Suprapubic skin (tissue), 4 donors: ENCODE measurements around the gene DTNB.

Experiments used
- CTCF ChIP-seq, 2 donors: fragments of 200-600 bp in 1 of 2; fragments of 450-650 bp in 1 of 2; sonication (generic) in 1 of 2; IDR thresholded peaks; one replicate each; pipeline ENCODE4 v1.5.1; 2016 to 2019; ENCODE audit warnings: antibody characterized with exemption in 2 of 2, mild to moderate bottlenecking in 1 of 2, moderate library complexity in 1 of 2
- EP300 ChIP-seq: sonication (generic); formaldehyde crosslinking; IDR thresholded peaks from one replicate; pipeline ENCODE4 v1.6.1; 2017; ENCODE audit warnings: antibody characterized with exemption
- POLR2A ChIP-seq, 2 donors: fragments of 450-650 bp; IDR thresholded peaks; one replicate each; pipeline ENCODE4 v1.6.1; 2017; ENCODE audit warnings: antibody characterized with exemption in 2 of 2, mild to moderate bottlenecking in 2 of 2, moderate library complexity in 2 of 2
- POLR2AphosphoS5 ChIP-seq, 3 donors: sonication (generic); formaldehyde crosslinking; IDR thresholded peaks; one replicate each; pipeline ENCODE4 v1.6.1; 2017; ENCODE audit warnings: antibody characterized with exemption in 3 of 3

- TF ChIP-seq CTCF (IDR thresholded peaks at IDR 0.05) = peak; percentile 39 to 55
- no peak for TF ChIP-seq POLR2A (IDR thresholded peaks at IDR 0.05)
- TF ChIP-seq POLR2AphosphoS5 (IDR thresholded peaks at IDR 0.05) = no peak
- no peak for TF ChIP-seq EP300
Measured at GRCh38 chr2:25664183-25664964, 9.0 kb downstream of the DTNB start.
